HTERT RPE-1 (cell line): ENCODE data around the gene ARHGAP23.
"Not testable (repeated sequence)": the region's sequence is repeated elsewhere in the genome, so short reads cannot be mapped to it uniquely, and the experiment has no call there.

ENCODE experiments used
- in situ Hi-C: fragments of 300-500 bp; cut with MboI; formaldehyde crosslinking; loops from 4 replicates; pipeline ENCODE4 v1.14.3; 2020; ENCODE audit warnings: low sequenced_read_pairs

Gene ARHGAP23

GRCh38 chr17:38485146-38485468 lies 56.8 kb downstream of the ARHGAP23 start:
- in situ Hi-C loops = no loop called here

- in situ Hi-C loops = not testable (repeated sequence)
These were observed 57.5 kb downstream of the ARHGAP23 start for GRCh38 chr17:38485681-38486298.

- in situ Hi-C loops = not testable (repeated sequence)
These were observed 61.5 kb downstream of the ARHGAP23 start for GRCh38 chr17:38489774-38490173.

GRCh38 chr17:38491346-38492066 lies 63.2 kb downstream of the ARHGAP23 start:
- in situ Hi-C loops = not testable (repeated sequence)

- in situ Hi-C loops = not testable (repeated sequence)
These were observed 64.1 kb downstream of the ARHGAP23 start for GRCh38 chr17:38492067-38493040.

- in situ Hi-C loops = not testable (repeated sequence)
These were observed 65.9 kb downstream of the ARHGAP23 start for GRCh38 chr17:38494152-38494551.

GRCh38 chr17:38497656-38498055 lies 69.4 kb downstream of the ARHGAP23 start:
- in situ Hi-C loops = not testable (repeated sequence)

- in situ Hi-C loops = no loop called here
These were observed 70.1 kb downstream of the ARHGAP23 start for GRCh38 chr17:38498353-38498752.

- in situ Hi-C loops = not testable (repeated sequence)
These were observed 71.0 kb downstream of the ARHGAP23 start for GRCh38 chr17:38499230-38499629.

GRCh38 chr17:38501718-38502117 lies 73.5 kb downstream of the ARHGAP23 start:
- in situ Hi-C loops = not testable (repeated sequence)

- in situ Hi-C loops = not testable (repeated sequence)
These were observed 75.1 kb downstream of the ARHGAP23 start for GRCh38 chr17:38503286-38503913.

- in situ Hi-C loops = no loop called here
These were observed 76.0 kb downstream of the ARHGAP23 start for GRCh38 chr17:38504216-38504615.

GRCh38 chr17:38507436-38507835 lies 79.2 kb downstream of the ARHGAP23 start:
- in situ Hi-C loops = no loop called here

GRCh38 chr17:38507921-38508569 lies 79.8 kb downstream of the ARHGAP23 start:
- in situ Hi-C loops = no loop called here

- in situ Hi-C loops = no loop called here
These were observed 80.3 kb downstream of the ARHGAP23 start for GRCh38 chr17:38508570-38508950.

- in situ Hi-C loops = no loop called here
These were observed 80.9 kb downstream of the ARHGAP23 start for GRCh38 chr17:38508954-38509771.

- in situ Hi-C loops = no loop called here
These were observed 81.6 kb downstream of the ARHGAP23 start for GRCh38 chr17:38509772-38510420.

GRCh38 chr17:38510421-38511149 lies 82.3 kb downstream of the ARHGAP23 start:
- in situ Hi-C loops = no loop called here
